ENCODE data around the gene GRIK1.

GRCh38 chr21:29557200-29557599 is 382.6 kb downstream of the GRIK1 start:
- no peak for TF ChIP-seq CTCF (conservative IDR thresholded peaks at IDR 0.05 in 1 of 2, IDR thresholded peaks at IDR 0.05 in 1 of 2; ENCODE audit: extremely low read depth in 1 of 2, insufficient read depth in 1 of 2, low read depth in 1 of 2, low read length in 2 of 2)
- TF ChIP-seq EZH2 (IDR thresholded peaks at IDR 0.05; ENCODE audit: borderline replicate concordance, low read length), result no peak
